COR-L47 (cell line): ENCODE measurements around the gene CXorf58.

ENCODE experiments used
- DNase-seq: peaks from one replicate; lab custom pipeline; 2025; lab: John Stamatoyannopoulos, UW

CXorf58 gene

GRCh38 chrX:23900220-23900797 lies 7.5 kb upstream of the CXorf58 start:
- DNase-seq: no peak

- no peak for DNase-seq
These were observed 6.7 kb upstream of the CXorf58 start for GRCh38 chrX:23901060-23901459.

- peak; percentile 35 for DNase-seq
These were observed 6.0 kb upstream of the CXorf58 start for GRCh38 chrX:23901805-23902204.

GRCh38 chrX:23902419-23902818 lies 5.4 kb upstream of the CXorf58 start:
- DNase-seq: peak; percentile 5

- no peak for DNase-seq
These were observed 3.7 kb upstream of the CXorf58 start for GRCh38 chrX:23904096-23904495.

GRCh38 chrX:23907111-23907497 lies 702 bp upstream of the CXorf58 start:
- no peak for DNase-seq

- no peak for DNase-seq
These were observed 606 bp downstream of the CXorf58 start for GRCh38 chrX:23908219-23909004.

- DNase-seq: no peak
These were observed 3.5 kb downstream of the CXorf58 start for GRCh38 chrX:23911126-23911835.

GRCh38 chrX:23919148-23919547 lies 11.3 kb downstream of the CXorf58 start:
- no peak for DNase-seq

- no peak for DNase-seq
These were observed 12.0 kb downstream of the CXorf58 start for GRCh38 chrX:23919706-23920320.

- DNase-seq: no peak
These were observed 18.2 kb downstream of the CXorf58 start for GRCh38 chrX:23926015-23926414.

GRCh38 chrX:23930894-23931604 lies 23.2 kb downstream of the CXorf58 start:
- DNase-seq: no peak

- no peak for DNase-seq
These were observed 24.2 kb downstream of the CXorf58 start for GRCh38 chrX:23932046-23932445.

GRCh38 chrX:23935106-23935505 lies 27.3 kb downstream of the CXorf58 start:
- no peak for DNase-seq

- no peak for DNase-seq
These were observed 28.4 kb downstream of the CXorf58 start for GRCh38 chrX:23936180-23936579.

GRCh38 chrX:23937100-23937499 lies 29.3 kb downstream of the CXorf58 start:
- DNase-seq: no peak

GRCh38 chrX:23938690-23939089 lies 30.9 kb downstream of the CXorf58 start:
- no peak for DNase-seq

- no peak for DNase-seq
These were observed 31.4 kb downstream of the CXorf58 start for GRCh38 chrX:23939203-23939602.

GRCh38 chrX:23944234-23944633 lies 36.4 kb downstream of the CXorf58 start:
- DNase-seq: no peak

- DNase-seq: no peak
These were observed 37.4 kb downstream of the CXorf58 start for GRCh38 chrX:23945206-23945605.

- no peak for DNase-seq
These were observed 44.6 kb downstream of the CXorf58 start for GRCh38 chrX:23952391-23952790.
